CD4-positive, alpha-beta memory T cell (primary cell): Measurements from ENCODE around the gene RBM5. TPM values are rescaled to one million over a fixed set of nuclear protein-coding genes. Genes with fewer than 3 reads are reported as not detected.

Experiments used
- CTCF ChIA-PET: fragments of 350-600 bp; sonication (Branson Sonifier 250); formaldehyde crosslinking; loops from one replicate; lab custom pipeline; 2021; ENCODE audit warnings: inconsistent platforms; ENCODE audit not compliant: partially characterized antibody; lab: Charles Lee
- POLR2A ChIA-PET: fragments of 350-600 bp; sonication (Branson Sonifier 250); formaldehyde crosslinking; loops from one replicate; lab custom pipeline; 2021; ENCODE audit not compliant: partially characterized antibody; lab: Charles Lee
- DNase-seq, 5 donors: peaks; one replicate each; pipeline versions ENCODE4 v3.0.0 to v3.0.0-alpha.2; 2020 to 2022; ENCODE audit warnings: mixed read lengths in 1 of 5
- H3K27ac ChIP-seq: one replicate; pipeline ENCODE4 v1.7.0; 2013; ENCODE audit warnings: low read depth, low read length
- H3K27me3 ChIP-seq: 2 replicates; pipeline ENCODE4 v1.7.0; 2013; ENCODE audit warnings: mild to moderate bottlenecking, low read length, moderate library complexity; ENCODE audit not compliant: insufficient read depth
- H3K36me3 ChIP-seq: 2 replicates; pipeline ENCODE4 v1.7.0; 2013; ENCODE audit warnings: mild to moderate bottlenecking, low read length, moderate library complexity; ENCODE audit not compliant: insufficient read depth
- H3K4me1 ChIP-seq: 2 replicates; pipeline ENCODE4 v1.7.0; 2013; ENCODE audit warnings: mild to moderate bottlenecking, low read length, moderate library complexity; ENCODE audit not compliant: insufficient read depth
- H3K4me3 ChIP-seq, 2 donors: one replicate each; pipeline ENCODE4 v1.7.0; 2013; ENCODE audit warnings: low read length in 2 of 2, mild to moderate bottlenecking in 1 of 2
- H3K9me3 ChIP-seq, 2 donors: one replicate each; pipeline ENCODE4 v1.7.0; 2013; ENCODE audit warnings: low read length in 2 of 2, control low read depth in 1 of 2; ENCODE audit not compliant: control insufficient read depth in 1 of 2
- H3K27ac Mint-ChIP-seq, 7 donors: one replicate each; pipeline ENCODE4 v1.8.0; 2020 to 2021; ENCODE audit warnings: mixed read lengths in 7 of 7, mild to moderate bottlenecking in 6 of 7, inconsistent platforms in 3 of 7, moderate library complexity in 3 of 7
- H3K27me3 Mint-ChIP-seq, 2 donors: one replicate each; pipeline ENCODE4 v1.8.0; 2020 to 2021; ENCODE audit warnings: mixed read lengths in 2 of 2
- H3K36me3 Mint-ChIP-seq, 2 donors: one replicate each; pipeline ENCODE4 v1.8.0; 2020 to 2021; ENCODE audit warnings: mixed read lengths in 2 of 2, inconsistent platforms in 1 of 2, mild to moderate bottlenecking in 1 of 2
- H3K4me1 Mint-ChIP-seq, 4 donors: one replicate each; pipeline ENCODE4 v1.8.0; 2020 to 2021; ENCODE audit warnings: mixed read lengths in 4 of 4, mild to moderate bottlenecking in 1 of 4
- H3K4me3 Mint-ChIP-seq, 8 donors: one replicate each; pipeline ENCODE4 v1.8.0; 2020 to 2021; ENCODE audit warnings: mixed read lengths in 8 of 8, mild to moderate bottlenecking in 7 of 8, moderate library complexity in 6 of 8, inconsistent platforms in 3 of 8
- H3K9me3 Mint-ChIP-seq, 8 donors: one replicate each; pipeline ENCODE4 v1.8.0; 2020 to 2021; ENCODE audit warnings: mixed read lengths in 8 of 8, mild to moderate bottlenecking in 5 of 8, inconsistent platforms in 3 of 8, moderate library complexity in 1 of 8
- intact Hi-C: fragments of 100-400 bp; cut with micrococcal nuclease; formaldehyde crosslinking; loops from one replicate; pipeline ENCODE4 v1.15.1; 2023
- polyA plus RNA-seq, 2 donors: library from polyadenylated mRNA; unstranded; fragments of 300-500 nt; fragmentation: Illumina TruSeq; gene quantifications; one replicate each; pipeline ENCODE4 v1.2.3, GENCODE V29; 2021
- total RNA-seq, 2 experiments: library from RNA; stranded (reverse); gene quantifications; one replicate each; pipeline ENCODE4 v1.2.3, GENCODE V29; 2021

Gene RBM5
- total and polyA plus RNA-seq, 4 experiments from 2014 or later = 16.7 to 385 (median 213) TPM

GRCh38 chr3:50124052-50124799, 35.5 kb downstream of the RBM5 start:
- intact Hi-C loops = no loop called here
- Mint-ChIP-seq H3K27me3 (no peaks in the 10 kb centered on the region), H3K4me1 (peaks cover 0 to 11% (median 3%) of the 10 kb centered on the region in 4 donors), H3K27ac (peak overlapping the region in 2 of 7 donors; percentile 9 to 69), H3K9me3 (peaks cover 0 to 4% (median 0%) of the 10 kb centered on the region in 8 donors), H3K36me3 (peaks cover 3 to 12% of the 10 kb centered on the region in 2 donors), H3K4me3 (no peak overlapping the region)
- Histone ChIP-seq H3K27ac (no peak overlapping the region), H3K4me1 (no peaks in the 10 kb centered on the region), H3K36me3 (peaks cover 7% of the 10 kb centered on the region), H3K9me3 (no peaks in the 10 kb centered on the region), H3K4me3 (no peak overlapping the region), H3K27me3 (no peaks in the 10 kb centered on the region)
- CTCF ChIA-PET = interaction anchor here (1.0 kb wide), 1 partner anchor 68 kb away, joined by 4 read pairs; the partner anchor contains the start of gene GNAT1
- DNase-seq = no peak
- POLR2A ChIA-PET = interaction anchor here (1.0 kb wide), 1 partner anchor 102 kb away, joined by 3 read pairs; no protein-coding TSS in a partner anchor

- no peak for DNase-seq
- peaks cover 6% of the 10 kb centered on the region for H3K36me3 ChIP-seq
- peaks cover 0 to 4% (median 0%) of the 10 kb centered on the region in 8 donors for H3K9me3 Mint-ChIP-seq
- intact Hi-C loops = no loop called here
- no peaks in the 10 kb centered on the region for H3K27me3 Mint-ChIP-seq
- H3K9me3 ChIP-seq = no peaks in the 10 kb centered on the region
- H3K27ac ChIP-seq = no peak overlapping the region
- CTCF ChIA-PET = no interaction called here
- H3K4me3 ChIP-seq = no peak overlapping the region
- peak overlapping the region in 1 of 7 donors; percentile 9 for H3K27ac Mint-ChIP-seq
- peaks cover 2 to 10% of the 10 kb centered on the region in 2 donors for H3K36me3 Mint-ChIP-seq
- H3K27me3 ChIP-seq = no peaks in the 10 kb centered on the region
- POLR2A ChIA-PET = no interaction called here
- H3K4me1 Mint-ChIP-seq = peaks cover 0 to 11% (median 3%) of the 10 kb centered on the region in 4 donors
- H3K4me3 Mint-ChIP-seq = no peak overlapping the region
- no peaks in the 10 kb centered on the region for H3K4me1 ChIP-seq
Observed at GRCh38 chr3:50124800-50125178, 36.1 kb downstream of the RBM5 start.

GRCh38 chr3:50125541-50126286, 37.0 kb downstream of the RBM5 start:
- no peaks in the 10 kb centered on the region for H3K27me3 Mint-ChIP-seq
- DNase-seq = no peak
- ChIA-PET POLR2A (no interaction called here), CTCF (no interaction called here)
- Histone ChIP-seq H3K9me3 (no peaks in the 10 kb centered on the region), H3K4me3 (no peak overlapping the region), H3K27me3 (no peaks in the 10 kb centered on the region), H3K4me1 (no peaks in the 10 kb centered on the region), H3K36me3 (no peaks in the 10 kb centered on the region), H3K27ac (no peak overlapping the region)
- peaks cover 0 to 11% (median 3%) of the 10 kb centered on the region in 4 donors for H3K4me1 Mint-ChIP-seq
- H3K27ac Mint-ChIP-seq = peak overlapping the region in 1 of 7 donors; percentile 30
- peaks cover 0 to 3% of the 10 kb centered on the region in 2 donors for H3K36me3 Mint-ChIP-seq
- intact Hi-C loops = no loop called here
- peaks cover 0 to 4% (median 0%) of the 10 kb centered on the region in 8 donors for H3K9me3 Mint-ChIP-seq
- no peak overlapping the region for H3K4me3 Mint-ChIP-seq

GRCh38 chr3:50126287-50127211, 37.8 kb downstream of the RBM5 start:
- H3K36me3 ChIP-seq = no peaks in the 10 kb centered on the region
- no peaks in the 10 kb centered on the region for H3K27me3 ChIP-seq
- no peak for DNase-seq
- no peaks in the 10 kb centered on the region for H3K4me1 ChIP-seq
- H3K27ac Mint-ChIP-seq = peak overlapping the region in 1 of 7 donors; percentile 44
- H3K9me3 Mint-ChIP-seq = peaks cover 0 to 4% (median 0%) of the 10 kb centered on the region in 8 donors
- CTCF ChIA-PET = no interaction called here
- H3K27ac ChIP-seq = no peak overlapping the region
- intact Hi-C loops = no loop called here
- no peak overlapping the region for H3K4me3 ChIP-seq
- H3K9me3 ChIP-seq = no peaks in the 10 kb centered on the region
- peaks cover 0 to under 1% of the 10 kb centered on the region in 2 donors for H3K36me3 Mint-ChIP-seq
- H3K27me3 Mint-ChIP-seq = no peaks in the 10 kb centered on the region
- POLR2A ChIA-PET = no interaction called here
- H3K4me3 Mint-ChIP-seq = no peak overlapping the region
- peaks cover 0 to 6% (median 1%) of the 10 kb centered on the region in 4 donors for H3K4me1 Mint-ChIP-seq

GRCh38 chr3:50127251-50127691, 38.6 kb downstream of the RBM5 start:
- Histone ChIP-seq H3K27ac (no peak overlapping the region), H3K9me3 (no peaks in the 10 kb centered on the region), H3K4me3 (no peak overlapping the region), H3K36me3 (no peaks in the 10 kb centered on the region), H3K4me1 (no peaks in the 10 kb centered on the region), H3K27me3 (no peaks in the 10 kb centered on the region)
- Mint-ChIP-seq H3K27me3 (no peaks in the 10 kb centered on the region), H3K4me1 (no peaks in the 10 kb centered on the region), H3K9me3 (peaks cover 0 to 4% (median 0%) of the 10 kb centered on the region in 8 donors), H3K27ac (peak overlapping the region in 1 of 7 donors; percentile 44), H3K36me3 (no peaks in the 10 kb centered on the region), H3K4me3 (no peak overlapping the region)
- ChIA-PET CTCF (no interaction called here), POLR2A (no interaction called here)
- intact Hi-C loops = no loop called here
- no peak for DNase-seq

GRCh38 chr3:50128001-50128400, 39.3 kb downstream of the RBM5 start:
- H3K4me1 Mint-ChIP-seq = no peaks in the 10 kb centered on the region
- ChIA-PET CTCF (no interaction called here), POLR2A (no interaction called here)
- Histone ChIP-seq H3K4me1 (no peaks in the 10 kb centered on the region), H3K36me3 (no peaks in the 10 kb centered on the region), H3K9me3 (no peaks in the 10 kb centered on the region), H3K27ac (no peak overlapping the region), H3K4me3 (no peak overlapping the region), H3K27me3 (no peaks in the 10 kb centered on the region)
- H3K27me3 Mint-ChIP-seq = no peaks in the 10 kb centered on the region
- intact Hi-C loops = no loop called here
- DNase-seq = no peak
- H3K27ac Mint-ChIP-seq = no peak overlapping the region
- no peak overlapping the region for H3K4me3 Mint-ChIP-seq
- no peaks in the 10 kb centered on the region for H3K36me3 Mint-ChIP-seq
- peaks cover 0 to 3% (median 0%) of the 10 kb centered on the region in 8 donors for H3K9me3 Mint-ChIP-seq
